ENCODE results near the gene L3MBTL3.
A peak's percentile ranks its signal among the peaks of the same experiment; 100 is the strongest.

Gene L3MBTL3

GRCh38 chr6:130010387-130010786, 8.0 kb upstream of the L3MBTL3 start:
- TF ChIP-seq, protein P1, sequence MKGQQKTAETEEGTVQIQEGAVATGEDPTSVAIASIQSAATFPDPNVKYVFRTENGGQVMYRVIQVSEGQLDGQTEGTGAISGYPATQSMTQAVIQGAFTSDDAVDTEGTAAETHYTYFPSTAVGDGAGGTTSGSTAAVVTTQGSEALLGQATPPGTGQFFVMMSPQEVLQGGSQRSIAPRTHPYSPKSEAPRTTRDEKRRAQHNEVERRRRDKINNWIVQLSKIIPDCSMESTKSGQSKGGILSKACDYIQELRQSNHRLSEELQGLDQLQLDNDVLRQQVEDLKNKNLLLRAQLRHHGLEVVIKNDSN (IDR thresholded peaks at IDR 0.05), result no peak
- no peak for TF ChIP-seq TCF12 (IDR thresholded peaks at IDR 0.05; ENCODE audit: low read depth)
- no peak for TF ChIP-seq TAF1 (IDR thresholded peaks at IDR 0.05; ENCODE audit: low read depth)
- TF ChIP-seq EGR1 (IDR thresholded peaks at IDR 0.05), result no peak
- no peak for TF ChIP-seq TEAD4 (IDR thresholded peaks at IDR 0.05)
- TF ChIP-seq EP300 (IDR thresholded peaks at IDR 0.05; ENCODE audit: borderline replicate concordance), result no peak
- no peak for TF ChIP-seq YY1 (IDR thresholded peaks at IDR 0.05; ENCODE audit: low read depth)
- TF ChIP-seq, protein P2, sequence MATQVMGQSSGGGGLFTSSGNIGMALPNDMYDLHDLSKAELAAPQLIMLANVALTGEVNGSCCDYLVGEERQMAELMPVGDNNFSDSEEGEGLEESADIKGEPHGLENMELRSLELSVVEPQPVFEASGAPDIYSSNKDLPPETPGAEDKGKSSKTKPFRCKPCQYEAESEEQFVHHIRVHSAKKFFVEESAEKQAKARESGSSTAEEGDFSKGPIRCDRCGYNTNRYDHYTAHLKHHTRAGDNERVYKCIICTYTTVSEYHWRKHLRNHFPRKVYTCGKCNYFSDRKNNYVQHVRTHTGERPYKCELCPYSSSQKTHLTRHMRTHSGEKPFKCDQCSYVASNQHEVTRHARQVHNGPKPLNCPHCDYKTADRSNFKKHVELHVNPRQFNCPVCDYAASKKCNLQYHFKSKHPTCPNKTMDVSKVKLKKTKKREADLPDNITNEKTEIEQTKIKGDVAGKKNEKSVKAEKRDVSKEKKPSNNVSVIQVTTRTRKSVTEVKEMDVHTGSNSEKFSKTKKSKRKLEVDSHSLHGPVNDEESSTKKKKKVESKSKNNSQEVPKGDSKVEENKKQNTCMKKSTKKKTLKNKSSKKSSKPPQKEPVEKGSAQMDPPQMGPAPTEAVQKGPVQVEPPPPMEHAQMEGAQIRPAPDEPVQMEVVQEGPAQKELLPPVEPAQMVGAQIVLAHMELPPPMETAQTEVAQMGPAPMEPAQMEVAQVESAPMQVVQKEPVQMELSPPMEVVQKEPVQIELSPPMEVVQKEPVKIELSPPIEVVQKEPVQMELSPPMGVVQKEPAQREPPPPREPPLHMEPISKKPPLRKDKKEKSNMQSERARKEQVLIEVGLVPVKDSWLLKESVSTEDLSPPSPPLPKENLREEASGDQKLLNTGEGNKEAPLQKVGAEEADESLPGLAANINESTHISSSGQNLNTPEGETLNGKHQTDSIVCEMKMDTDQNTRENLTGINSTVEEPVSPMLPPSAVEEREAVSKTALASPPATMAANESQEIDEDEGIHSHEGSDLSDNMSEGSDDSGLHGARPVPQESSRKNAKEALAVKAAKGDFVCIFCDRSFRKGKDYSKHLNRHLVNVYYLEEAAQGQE (IDR thresholded peaks at IDR 0.05; ENCODE audit: low read depth), result no peak
- no peak for TF ChIP-seq RAD21 (IDR thresholded peaks at IDR 0.05; ENCODE audit: low read depth)
- TF ChIP-seq ZBTB7A (IDR thresholded peaks at IDR 0.05; ENCODE audit: low read depth), result no peak
- no peak for TF ChIP-seq NFIC (IDR thresholded peaks at IDR 0.05)
- TF ChIP-seq FOXM1 (IDR thresholded peaks at IDR 0.05; ENCODE audit: borderline replicate concordance, low read depth), result no peak
- no peak for TF ChIP-seq CEBPB (IDR thresholded peaks at IDR 0.05)

- TF ChIP-seq RAD21 (IDR thresholded peaks at IDR 0.05; ENCODE audit: low read depth), result no peak
- TF ChIP-seq CREB1 (IDR thresholded peaks at IDR 0.05; ENCODE audit: low read depth), result no peak
- TF ChIP-seq, protein P3, sequence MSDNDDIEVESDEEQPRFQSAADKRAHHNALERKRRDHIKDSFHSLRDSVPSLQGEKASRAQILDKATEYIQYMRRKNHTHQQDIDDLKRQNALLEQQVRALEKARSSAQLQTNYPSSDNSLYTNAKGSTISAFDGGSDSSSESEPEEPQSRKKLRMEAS (IDR thresholded peaks at IDR 0.05), result no peak
- no peak for TF ChIP-seq FOXM1 (IDR thresholded peaks at IDR 0.05; ENCODE audit: borderline replicate concordance, low read depth)
- no peak for TF ChIP-seq EP300 (IDR thresholded peaks at IDR 0.05; ENCODE audit: borderline replicate concordance)
- no peak for TF ChIP-seq YY1 (IDR thresholded peaks at IDR 0.05; ENCODE audit: low read depth)
- TF ChIP-seq, protein P1 (IDR thresholded peaks at IDR 0.05), result no peak
- no peak for TF ChIP-seq TAF1 (IDR thresholded peaks at IDR 0.05; ENCODE audit: low read depth)
Measured at GRCh38 chr6:130012728-130013127, 5.7 kb upstream of the L3MBTL3 start.

DNA sequence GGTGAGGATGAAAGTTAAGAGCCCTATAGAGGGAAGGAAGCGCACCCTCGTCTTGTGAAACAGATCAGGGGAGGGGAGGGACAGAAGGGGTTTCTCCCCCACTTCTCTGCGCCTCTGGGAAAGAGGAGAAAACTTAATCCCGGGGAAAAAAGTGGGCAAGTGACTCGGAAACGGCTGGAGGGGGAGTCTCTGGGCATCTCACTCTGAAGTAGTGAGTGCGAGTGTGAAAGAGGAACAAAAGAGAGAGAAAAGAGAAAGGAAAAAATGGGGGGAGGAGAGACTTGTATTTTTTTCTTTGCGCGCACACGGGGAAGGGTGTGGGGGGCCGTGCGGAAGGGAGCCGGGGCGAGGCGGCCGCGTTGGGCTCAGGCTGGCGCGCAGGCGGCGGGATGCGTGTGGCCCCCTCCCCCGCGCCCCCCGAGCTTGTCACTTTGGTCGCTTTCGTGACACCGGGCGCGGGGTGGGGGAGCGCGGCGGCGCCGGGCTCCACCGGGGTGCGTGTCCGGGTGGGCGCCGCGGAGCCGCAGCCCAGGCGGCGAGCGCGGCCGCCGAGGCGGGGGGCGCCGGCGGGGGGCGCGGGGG, 454 bp downstream of the L3MBTL3 start:
- no peak for TF ChIP-seq FOXM1 (IDR thresholded peaks at IDR 0.05; ENCODE audit: borderline replicate concordance, low read depth)
- peak; percentile 73; the same call in 1 of the 2 replicates for TF ChIP-seq ZBTB7A (IDR thresholded peaks at IDR 0.05; ENCODE audit: low read depth)

- no peak for TF ChIP-seq EGR1 (IDR thresholded peaks at IDR 0.05)
- TF ChIP-seq RAD21 (IDR thresholded peaks at IDR 0.05; ENCODE audit: low read depth), result no peak
- TF ChIP-seq, protein P3 (IDR thresholded peaks at IDR 0.05), result peak; percentile 16; the same call in 1 of the 2 replicates
- no peak for TF ChIP-seq NFIC (IDR thresholded peaks at IDR 0.05)
- TF ChIP-seq YY1 (IDR thresholded peaks at IDR 0.05; ENCODE audit: low read depth), result peak; percentile 76
- no peak for TF ChIP-seq TEAD4 (IDR thresholded peaks at IDR 0.05)
- TF ChIP-seq CREB1 (IDR thresholded peaks at IDR 0.05; ENCODE audit: low read depth), result no peak
- TF ChIP-seq FOXM1 (IDR thresholded peaks at IDR 0.05; ENCODE audit: borderline replicate concordance, low read depth), result no peak
- TF ChIP-seq, protein P1 (IDR thresholded peaks at IDR 0.05), result no peak
- peak; percentile 28; the same call in 1 of the 2 replicates for TF ChIP-seq TAF1 (IDR thresholded peaks at IDR 0.05; ENCODE audit: low read depth)
- no peak for TF ChIP-seq CEBPB (IDR thresholded peaks at IDR 0.05)
- TF ChIP-seq EP300 (IDR thresholded peaks at IDR 0.05; ENCODE audit: borderline replicate concordance), result no peak
- TF ChIP-seq, protein P2 (IDR thresholded peaks at IDR 0.05; ENCODE audit: low read depth), result no peak
- no peak for TF ChIP-seq ZBTB7A (IDR thresholded peaks at IDR 0.05; ENCODE audit: low read depth)
- TF ChIP-seq TCF12 (IDR thresholded peaks at IDR 0.05; ENCODE audit: low read depth), result no peak
Measured at GRCh38 chr6:130019326-130020072, 1.1 kb downstream of the L3MBTL3 start.
